ENCODE data around the gene TMEM256.

DNA sequence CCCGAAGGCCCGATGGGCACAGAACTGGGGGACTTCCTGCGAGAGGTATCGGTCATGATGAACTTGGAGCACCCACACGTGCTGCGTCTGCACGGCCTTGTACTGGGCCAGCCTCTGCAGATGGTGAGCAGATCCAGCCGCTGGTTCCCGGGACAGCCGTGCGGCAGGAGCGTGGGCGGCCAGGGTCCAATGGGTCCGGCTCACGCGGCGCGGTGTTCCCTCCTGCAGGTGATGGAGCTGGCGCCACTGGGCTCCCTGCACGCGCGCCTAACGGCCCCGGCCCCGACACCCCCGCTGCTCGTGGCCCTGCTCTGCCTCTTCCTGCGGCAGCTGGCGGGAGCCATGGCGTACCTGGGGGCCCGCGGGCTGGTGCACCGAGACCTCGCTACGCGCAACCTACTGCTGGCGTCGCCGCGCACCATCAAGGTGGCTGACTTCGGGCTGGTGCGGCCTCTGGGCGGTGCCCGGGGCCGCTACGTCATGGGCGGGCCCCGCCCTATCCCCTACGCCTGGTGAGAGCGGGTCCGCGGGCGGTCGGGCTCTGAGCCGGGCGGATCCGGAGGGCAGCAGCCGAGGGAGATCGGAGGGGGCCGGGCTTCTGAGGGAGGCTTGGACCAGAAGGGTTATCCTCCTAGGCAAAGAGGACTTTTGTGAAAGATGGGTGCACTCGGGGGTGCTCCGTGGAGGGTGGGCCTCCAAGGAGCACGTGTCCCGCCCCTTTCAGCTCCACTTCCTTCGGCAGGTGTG is 20.0 kb downstream of the TMEM256 start:
- no peak for TF ChIP-seq EP300 (IDR thresholded peaks at IDR 0.05)
- TF ChIP-seq, protein P1, sequence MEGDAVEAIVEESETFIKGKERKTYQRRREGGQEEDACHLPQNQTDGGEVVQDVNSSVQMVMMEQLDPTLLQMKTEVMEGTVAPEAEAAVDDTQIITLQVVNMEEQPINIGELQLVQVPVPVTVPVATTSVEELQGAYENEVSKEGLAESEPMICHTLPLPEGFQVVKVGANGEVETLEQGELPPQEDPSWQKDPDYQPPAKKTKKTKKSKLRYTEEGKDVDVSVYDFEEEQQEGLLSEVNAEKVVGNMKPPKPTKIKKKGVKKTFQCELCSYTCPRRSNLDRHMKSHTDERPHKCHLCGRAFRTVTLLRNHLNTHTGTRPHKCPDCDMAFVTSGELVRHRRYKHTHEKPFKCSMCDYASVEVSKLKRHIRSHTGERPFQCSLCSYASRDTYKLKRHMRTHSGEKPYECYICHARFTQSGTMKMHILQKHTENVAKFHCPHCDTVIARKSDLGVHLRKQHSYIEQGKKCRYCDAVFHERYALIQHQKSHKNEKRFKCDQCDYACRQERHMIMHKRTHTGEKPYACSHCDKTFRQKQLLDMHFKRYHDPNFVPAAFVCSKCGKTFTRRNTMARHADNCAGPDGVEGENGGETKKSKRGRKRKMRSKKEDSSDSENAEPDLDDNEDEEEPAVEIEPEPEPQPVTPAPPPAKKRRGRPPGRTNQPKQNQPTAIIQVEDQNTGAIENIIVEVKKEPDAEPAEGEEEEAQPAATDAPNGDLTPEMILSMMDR (IDR thresholded peaks at IDR 0.05): no peak
